IMR-90 (cell line): ENCODE measurements around the gene CUL1.

ENCODE experiments used
- BHLHE40 ChIP-seq: fragments of 150-350 bp; IDR thresholded peaks from 2 replicates; pipeline ENCODE4 v1.6.1; 2016; ENCODE audit warnings: mild to moderate bottlenecking, low read depth, low read length
- CEBPB ChIP-seq: IDR thresholded peaks from 2 replicates; pipeline ENCODE4 v1.6.1; 2012; ENCODE audit warnings: low read depth, low read length, improper control_type of control experiment
- CHD1 ChIP-seq: IDR thresholded peaks from 2 replicates; pipeline ENCODE4 v1.6.1; 2012; ENCODE audit warnings: low read depth, low read length, improper control_type of control experiment
- ELK1 ChIP-seq: fragments of 150-350 bp; IDR thresholded peaks from 2 replicates; pipeline ENCODE4 v1.6.1; 2016; ENCODE audit warnings: low read depth, mild to moderate bottlenecking, low read length, moderate library complexity, borderline replicate concordance
- MAFK ChIP-seq: IDR thresholded peaks from 2 replicates; pipeline ENCODE4 v1.6.1; 2012; ENCODE audit warnings: low read depth, low read length, improper control_type of control experiment
- MXI1 ChIP-seq: IDR thresholded peaks from 2 replicates; pipeline ENCODE4 v1.6.1; 2012; ENCODE audit warnings: low read depth, mild to moderate bottlenecking, low read length, moderate library complexity, borderline replicate concordance
- NFE2L2 ChIP-seq: fragments of 150-350 bp; IDR thresholded peaks from 2 replicates; pipeline ENCODE4 v1.6.1; 2016; ENCODE audit warnings: low read depth, mild to moderate bottlenecking, low read length
- POLR2A ChIP-seq: IDR thresholded peaks from 2 replicates; pipeline ENCODE4 v1.6.1; 2012; ENCODE audit warnings: mild to moderate bottlenecking, low read depth, low read length
- RAD21 ChIP-seq: IDR thresholded peaks from 2 replicates; pipeline ENCODE4 v1.6.1; 2012; ENCODE audit warnings: low read length, improper control_type of control experiment
- RCOR1 ChIP-seq: IDR thresholded peaks from 2 replicates; pipeline ENCODE4 v1.6.1; 2012; ENCODE audit warnings: mild to moderate bottlenecking, low read length, improper control_type of control experiment; ENCODE audit not compliant: insufficient replicate concordance
- RFX5 ChIP-seq: IDR thresholded peaks from 2 replicates; pipeline ENCODE4 v1.8.0; 2012; ENCODE audit warnings: low read depth, mild to moderate bottlenecking, low read length, moderate library complexity
- SMC3 ChIP-seq: fragments of 150-350 bp; IDR thresholded peaks from 2 replicates; pipeline ENCODE4 v1.6.1; 2016; ENCODE audit warnings: low read depth, mild to moderate bottlenecking, antibody characterized with exemption, low read length, moderate library complexity
- USF2 ChIP-seq: fragments of 150-350 bp; IDR thresholded peaks from 2 replicates; pipeline ENCODE4 v1.6.1; 2017; ENCODE audit warnings: mild to moderate bottlenecking, antibody characterized with exemption, low read length, low read depth
- TF ChIP-seq, protein P1 (sequence below): conservative IDR thresholded peaks from 2 replicates; pipeline ENCODE4 v1.5.1; 2012; ENCODE audit warnings: mild to moderate bottlenecking, low read depth, low read length, improper control_type of control experiment

GRCh38 chr7:148804343-148805235, 105.9 kb downstream of the CUL1 start:
- TF ChIP-seq USF2 (no peak), POLR2A (no peak), SMC3 (no peak), MAFK (no peak), MXI1 (no peak), RCOR1 (no peak), RAD21 (no peak), RFX5 (no peak), BHLHE40 (no peak), NFE2L2 (no peak), CEBPB (no peak), CHD1 (no peak), ELK1 (no peak)
- TF ChIP-seq, protein P1, sequence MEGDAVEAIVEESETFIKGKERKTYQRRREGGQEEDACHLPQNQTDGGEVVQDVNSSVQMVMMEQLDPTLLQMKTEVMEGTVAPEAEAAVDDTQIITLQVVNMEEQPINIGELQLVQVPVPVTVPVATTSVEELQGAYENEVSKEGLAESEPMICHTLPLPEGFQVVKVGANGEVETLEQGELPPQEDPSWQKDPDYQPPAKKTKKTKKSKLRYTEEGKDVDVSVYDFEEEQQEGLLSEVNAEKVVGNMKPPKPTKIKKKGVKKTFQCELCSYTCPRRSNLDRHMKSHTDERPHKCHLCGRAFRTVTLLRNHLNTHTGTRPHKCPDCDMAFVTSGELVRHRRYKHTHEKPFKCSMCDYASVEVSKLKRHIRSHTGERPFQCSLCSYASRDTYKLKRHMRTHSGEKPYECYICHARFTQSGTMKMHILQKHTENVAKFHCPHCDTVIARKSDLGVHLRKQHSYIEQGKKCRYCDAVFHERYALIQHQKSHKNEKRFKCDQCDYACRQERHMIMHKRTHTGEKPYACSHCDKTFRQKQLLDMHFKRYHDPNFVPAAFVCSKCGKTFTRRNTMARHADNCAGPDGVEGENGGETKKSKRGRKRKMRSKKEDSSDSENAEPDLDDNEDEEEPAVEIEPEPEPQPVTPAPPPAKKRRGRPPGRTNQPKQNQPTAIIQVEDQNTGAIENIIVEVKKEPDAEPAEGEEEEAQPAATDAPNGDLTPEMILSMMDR: no peak
